Epithelial cell of proximal tubule (primary cell): ENCODE measurements around the gene SMIM14. TPM values are rescaled to one million over a fixed set of nuclear protein-coding genes. Genes with fewer than 3 reads are reported as not detected.
"Not testable (repeated sequence)": the region's sequence is repeated elsewhere in the genome, so short reads cannot be mapped to it uniquely, and the experiment has no call there.

Source experiments
- DNase-seq: peaks from one replicate; pipeline ENCODE4 v3.0.0-alpha.2; 2011; ENCODE audit warnings: low read depth
- H3K4me3 ChIP-seq: 2 replicates; pipeline ENCODE4 v1.5.1; 2011; ENCODE audit warnings: low read depth, mild to moderate bottlenecking, low read length
- total RNA-seq: library from RNA; depleted of rRNA; stranded (reverse); fragments of >200 nt; gene quantifications from 2 replicates; pipeline ENCODE4 v1.2.3, GENCODE V29; 2015
- TF ChIP-seq, protein P1 (sequence below): conservative IDR thresholded peaks from 2 replicates; pipeline ENCODE4 v1.5.1; 2012; ENCODE audit warnings: low read depth, mild to moderate bottlenecking, low read length

SMIM14 gene
- total RNA-seq, 1 donor from 2014 or later: 13.1 TPM

DNA sequence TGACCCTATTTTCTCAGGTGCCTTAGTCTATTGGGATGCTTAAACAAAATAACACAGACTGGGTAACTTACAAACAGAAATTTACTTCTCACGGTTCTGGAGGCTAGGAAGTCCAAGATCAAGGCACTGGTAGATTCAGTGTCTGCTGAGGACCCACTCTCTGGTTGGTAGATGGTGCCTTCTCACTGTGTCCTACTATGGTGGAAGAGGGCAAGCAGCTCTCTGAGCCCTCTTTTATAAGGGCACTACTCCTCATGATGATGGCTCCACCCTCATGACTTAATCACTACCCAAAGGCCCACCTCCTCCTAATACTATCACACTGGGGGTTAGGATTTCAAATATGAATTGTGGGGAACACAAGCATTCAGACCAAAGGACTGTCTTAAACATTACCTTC lies 11.8 kb downstream of the SMIM14 start:
- DNase-seq: no peak
- no peak overlapping the region for H3K4me3 ChIP-seq
- TF ChIP-seq, protein P1, sequence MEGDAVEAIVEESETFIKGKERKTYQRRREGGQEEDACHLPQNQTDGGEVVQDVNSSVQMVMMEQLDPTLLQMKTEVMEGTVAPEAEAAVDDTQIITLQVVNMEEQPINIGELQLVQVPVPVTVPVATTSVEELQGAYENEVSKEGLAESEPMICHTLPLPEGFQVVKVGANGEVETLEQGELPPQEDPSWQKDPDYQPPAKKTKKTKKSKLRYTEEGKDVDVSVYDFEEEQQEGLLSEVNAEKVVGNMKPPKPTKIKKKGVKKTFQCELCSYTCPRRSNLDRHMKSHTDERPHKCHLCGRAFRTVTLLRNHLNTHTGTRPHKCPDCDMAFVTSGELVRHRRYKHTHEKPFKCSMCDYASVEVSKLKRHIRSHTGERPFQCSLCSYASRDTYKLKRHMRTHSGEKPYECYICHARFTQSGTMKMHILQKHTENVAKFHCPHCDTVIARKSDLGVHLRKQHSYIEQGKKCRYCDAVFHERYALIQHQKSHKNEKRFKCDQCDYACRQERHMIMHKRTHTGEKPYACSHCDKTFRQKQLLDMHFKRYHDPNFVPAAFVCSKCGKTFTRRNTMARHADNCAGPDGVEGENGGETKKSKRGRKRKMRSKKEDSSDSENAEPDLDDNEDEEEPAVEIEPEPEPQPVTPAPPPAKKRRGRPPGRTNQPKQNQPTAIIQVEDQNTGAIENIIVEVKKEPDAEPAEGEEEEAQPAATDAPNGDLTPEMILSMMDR: no peak

DNA sequence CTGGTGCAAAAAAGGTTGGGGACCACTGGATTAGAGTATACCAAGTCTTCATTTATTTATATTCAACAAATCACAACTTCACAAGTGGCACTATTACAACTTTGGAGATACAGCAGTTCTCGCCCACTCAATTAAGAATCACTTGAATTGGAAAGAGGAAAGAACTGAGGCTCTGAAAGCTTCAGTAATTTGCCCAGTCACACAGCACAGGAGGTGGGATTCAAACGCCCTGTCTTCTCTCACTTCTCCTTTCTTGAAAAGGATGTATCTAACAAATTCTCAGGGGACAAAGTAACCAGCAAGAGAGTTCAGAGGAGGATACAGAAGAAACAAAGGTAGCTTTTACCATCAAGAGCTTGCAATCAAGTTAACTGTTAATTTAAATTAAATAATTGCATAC lies 12.4 kb downstream of the SMIM14 start:
- TF ChIP-seq, protein P1: no peak
- H3K4me3 ChIP-seq: no peak overlapping the region
- DNase-seq: no peak

DNA sequence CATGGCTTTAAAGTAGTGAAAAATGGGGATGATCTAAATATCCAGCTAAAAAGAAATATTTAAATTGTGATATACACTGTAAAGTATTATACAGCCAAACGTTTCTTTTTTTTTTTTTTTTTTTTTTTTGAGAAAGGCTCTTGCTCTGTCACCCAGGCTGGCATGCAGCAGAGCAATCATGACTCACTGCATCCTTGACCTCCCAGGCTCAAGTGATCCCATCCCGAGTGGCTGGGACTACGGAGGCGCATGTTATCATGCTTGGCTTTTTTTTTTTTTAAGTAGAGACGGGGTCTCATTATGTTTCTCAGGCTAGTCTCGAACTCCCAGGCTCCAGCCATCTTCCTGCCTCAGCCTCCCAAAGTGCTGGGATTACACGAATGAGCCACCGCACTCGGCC lies 17.1 kb downstream of the SMIM14 start:
- TF ChIP-seq, protein P1: no peak
- no peak overlapping the region for H3K4me3 ChIP-seq
- DNase-seq: no peak

DNA sequence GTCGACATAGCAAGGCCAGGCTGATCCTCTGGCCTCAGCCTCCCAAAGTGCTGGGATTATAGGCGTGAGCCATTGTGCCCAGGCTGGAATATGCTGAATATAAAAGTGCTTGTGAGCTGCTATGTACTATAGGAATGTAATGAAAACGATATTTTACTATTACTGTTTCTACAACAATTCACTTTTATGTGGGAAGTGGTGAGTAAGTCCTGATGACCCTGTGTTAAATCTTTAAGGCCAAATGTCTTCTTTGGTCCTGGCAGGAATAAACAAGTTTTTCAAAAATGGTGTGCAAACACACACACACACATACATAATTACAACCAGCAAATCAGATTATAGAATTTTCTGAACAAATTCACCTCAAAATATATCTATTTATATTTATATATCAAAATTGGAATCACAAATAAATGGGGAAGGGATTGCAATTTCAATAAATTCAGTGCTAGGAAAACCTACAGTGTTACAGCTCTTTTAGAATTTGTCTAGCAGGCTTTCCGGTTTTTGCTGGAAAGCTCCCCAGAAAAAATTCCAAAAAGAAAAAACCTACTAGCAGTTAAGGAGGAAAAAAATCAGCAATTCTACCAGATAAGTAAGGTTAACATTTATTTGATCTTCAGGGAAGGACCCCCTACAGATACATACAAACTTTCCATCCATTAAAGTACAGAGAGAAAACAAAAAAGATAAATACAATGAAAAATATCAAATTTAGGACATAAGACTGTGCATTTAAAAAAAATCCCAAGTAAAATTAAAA lies 17.9 kb downstream of the SMIM14 start:
- TF ChIP-seq, protein P1: no peak
- H3K4me3 ChIP-seq: no peak overlapping the region
- no peak for DNase-seq

DNA sequence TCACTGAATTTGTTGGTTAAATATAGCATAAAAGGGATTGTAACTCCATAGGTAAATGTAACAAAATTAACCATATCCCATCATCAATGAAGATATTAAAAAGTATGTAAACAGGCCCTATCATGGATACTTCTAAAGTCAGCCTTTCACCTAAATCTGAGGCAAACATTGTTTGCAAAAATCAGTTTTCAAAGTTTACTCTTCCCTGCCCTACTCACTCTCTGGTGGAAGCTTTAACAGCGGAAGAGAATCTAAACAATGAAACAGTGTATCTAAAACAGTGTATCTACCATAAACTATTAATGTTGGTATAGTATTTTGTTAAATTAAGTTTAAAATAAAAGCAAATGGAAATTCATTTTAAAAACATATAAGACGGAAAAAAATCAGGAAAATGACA lies 21.1 kb downstream of the SMIM14 start:
- TF ChIP-seq, protein P1: no peak
- no peak overlapping the region for H3K4me3 ChIP-seq
- DNase-seq: no peak

DNA sequence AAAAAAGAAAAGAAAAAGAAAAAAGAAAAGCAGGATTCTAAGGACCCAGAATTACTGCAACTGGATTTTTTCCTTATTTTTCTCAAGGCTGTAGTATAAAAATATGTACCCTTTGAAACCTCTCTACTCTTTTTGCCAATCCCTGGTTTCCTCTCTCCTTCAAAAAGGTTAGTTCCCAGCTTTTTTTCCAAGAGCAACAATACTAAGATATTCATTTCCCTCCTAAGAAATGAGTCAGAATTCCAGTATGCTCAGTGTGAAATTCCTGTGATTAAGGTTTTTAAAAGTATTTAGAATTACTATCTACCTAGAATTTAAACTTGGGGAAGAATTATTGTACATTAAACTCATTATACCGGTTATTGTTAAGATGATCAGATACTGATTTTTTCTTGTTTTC lies 22.0 kb downstream of the SMIM14 start:
- DNase-seq: no peak
- TF ChIP-seq, protein P1: no peak
- no peak overlapping the region for H3K4me3 ChIP-seq

DNA sequence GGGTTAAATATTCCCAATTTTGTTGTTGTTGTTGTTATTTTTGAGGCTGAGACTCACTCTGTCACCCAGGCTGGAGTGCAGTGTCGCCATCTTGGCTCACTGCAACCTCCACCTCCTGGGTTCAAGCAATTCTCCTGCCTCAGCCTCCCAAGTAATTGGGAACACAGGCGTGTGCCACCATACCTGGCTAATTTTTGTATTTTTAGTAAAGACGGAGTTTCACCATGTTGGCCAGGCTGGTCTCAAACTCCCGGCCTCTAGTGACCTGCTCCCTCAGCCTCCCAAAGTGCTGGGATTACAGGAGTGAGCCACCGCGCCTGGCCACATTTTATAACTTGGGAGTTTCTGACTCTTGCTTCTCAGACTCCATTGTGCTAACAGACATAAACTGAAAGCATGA lies 22.6 kb downstream of the SMIM14 start:
- H3K4me3 ChIP-seq, DNase-seq: not testable (repeated sequence)
